ENCODE results near the gene CLIC2.
A peak's percentile ranks its signal among the peaks of the same experiment; 100 is the strongest.
"Not testable (repeated sequence)": the region's sequence is repeated elsewhere in the genome, so short reads cannot be mapped to it uniquely, and the experiment has no call there.

The CLIC2 gene

GRCh38 chrX:155334486-155335336 lies at the start of gene CLIC2:
TSS of gene CLIC2 (minus strand) at chrX:155334614. CDS start at chrX:155334427, 187 bp downstream.
- no peak for DNase-seq (ENCODE audit: low read depth in 1 of 2, low spot score in 1 of 2)

DNA sequence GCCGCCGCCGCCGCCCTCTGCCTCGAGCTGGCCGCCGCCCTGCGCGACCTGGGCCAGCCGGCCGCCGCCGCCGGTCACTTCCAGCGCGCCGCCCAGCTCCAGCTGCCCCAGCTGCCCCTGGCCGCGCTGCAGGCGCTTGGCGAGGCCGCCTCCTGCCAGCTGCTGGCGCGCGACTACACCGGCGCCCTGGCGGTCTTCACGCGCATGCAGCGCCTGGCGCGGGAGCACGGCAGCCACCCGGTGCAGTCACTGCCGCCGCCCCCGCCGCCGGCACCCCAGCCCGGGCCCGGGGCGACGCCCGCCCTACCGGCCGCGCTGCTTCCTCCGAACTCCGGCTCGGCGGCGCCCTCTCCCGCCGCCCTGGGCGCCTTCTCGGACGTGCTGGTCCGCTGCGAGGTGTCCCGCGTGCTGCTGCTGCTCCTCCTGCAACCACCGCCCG lies 48.1 kb upstream of the CLIC2 start:
- DNase-seq (ENCODE audit: low read depth in 1 of 2, low spot score in 1 of 2), result not testable (repeated sequence)

- not testable (repeated sequence) for DNase-seq (ENCODE audit: low read depth in 1 of 2, low spot score in 1 of 2)
Measured at GRCh38 chrX:155381843-155382528, 47.6 kb upstream of the CLIC2 start, which contains the start of gene F8A2. TSS of gene F8A2 (plus strand) at chrX:155382095. CDS start at chrX:155382115, 20 bp downstream.

- not testable (repeated sequence) for DNase-seq (ENCODE audit: low read depth in 1 of 2, low spot score in 1 of 2)
Measured at GRCh38 chrX:155379802-155380201, 45.4 kb upstream of the CLIC2 start.

DNA sequence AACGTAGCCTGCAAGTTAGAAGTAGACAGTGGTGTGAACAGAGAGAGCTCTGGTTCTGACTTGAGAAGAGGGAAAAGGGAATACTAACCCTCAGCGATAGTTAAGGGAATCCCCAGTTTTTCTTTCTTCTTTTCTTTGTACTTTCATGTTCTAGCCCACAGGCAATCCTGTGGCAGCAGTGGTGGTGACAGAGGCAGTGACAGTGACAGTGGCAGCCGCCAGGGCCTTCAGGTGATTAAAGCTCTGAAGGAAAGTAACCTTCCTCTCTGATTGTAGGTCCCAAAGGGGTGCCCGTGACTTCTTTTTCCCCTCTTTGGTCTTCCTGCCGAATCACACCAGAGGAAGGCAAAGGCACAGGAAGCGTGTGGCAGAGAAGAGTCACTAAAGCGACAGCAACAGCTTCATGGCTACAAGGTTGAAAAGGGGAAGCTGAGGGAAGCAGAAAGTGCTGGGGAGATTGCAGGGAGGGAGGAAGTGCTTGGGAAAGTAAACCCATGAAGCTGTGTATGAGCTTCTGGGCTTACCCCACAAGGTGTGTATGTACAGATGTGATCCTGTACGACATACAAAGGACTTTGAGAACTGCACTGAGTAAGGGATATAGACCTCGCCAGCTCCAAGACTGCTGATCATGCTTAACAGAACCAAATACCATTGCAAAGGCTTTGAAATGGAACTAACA lies 39.5 kb upstream of the CLIC2 start:
- not testable (repeated sequence) for DNase-seq (ENCODE audit: low read depth in 1 of 2, low spot score in 1 of 2)

DNA sequence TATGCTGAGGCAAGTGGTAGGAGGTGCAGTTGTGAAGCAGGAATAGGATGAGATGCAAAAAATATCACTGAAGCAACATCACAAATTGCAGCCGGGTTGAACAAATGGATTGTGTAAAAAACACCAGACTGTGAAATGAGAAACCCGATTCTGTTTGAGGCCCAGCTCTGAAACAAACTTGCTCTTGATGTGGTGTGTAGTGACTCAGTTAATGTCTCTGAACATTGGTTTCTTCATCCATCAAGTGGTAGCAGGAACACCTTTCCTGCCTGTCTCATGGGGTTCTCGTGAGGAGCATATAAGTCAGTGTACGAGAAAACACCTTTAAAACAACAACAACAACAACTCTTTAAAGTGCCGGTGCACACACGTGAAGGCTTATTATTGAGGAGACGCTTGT lies 29.3 kb upstream of the CLIC2 start:
- DNase-seq (ENCODE audit: low read depth in 1 of 2, low spot score in 1 of 2), result not testable (repeated sequence)

- not testable (repeated sequence) for DNase-seq (ENCODE audit: low read depth in 1 of 2, low spot score in 1 of 2)
Measured at GRCh38 chrX:155349448-155349847, 15.0 kb upstream of the CLIC2 start.

GRCh38 chrX:155345689-155346088 lies 11.3 kb upstream of the CLIC2 start:
- DNase-seq (ENCODE audit: low read depth in 1 of 2, low spot score in 1 of 2), result not testable (repeated sequence)

- DNase-seq (ENCODE audit: low read depth in 1 of 2, low spot score in 1 of 2), result not testable (repeated sequence)
Measured at GRCh38 chrX:155335337-155335712, 911 bp upstream of the CLIC2 start.

DNA sequence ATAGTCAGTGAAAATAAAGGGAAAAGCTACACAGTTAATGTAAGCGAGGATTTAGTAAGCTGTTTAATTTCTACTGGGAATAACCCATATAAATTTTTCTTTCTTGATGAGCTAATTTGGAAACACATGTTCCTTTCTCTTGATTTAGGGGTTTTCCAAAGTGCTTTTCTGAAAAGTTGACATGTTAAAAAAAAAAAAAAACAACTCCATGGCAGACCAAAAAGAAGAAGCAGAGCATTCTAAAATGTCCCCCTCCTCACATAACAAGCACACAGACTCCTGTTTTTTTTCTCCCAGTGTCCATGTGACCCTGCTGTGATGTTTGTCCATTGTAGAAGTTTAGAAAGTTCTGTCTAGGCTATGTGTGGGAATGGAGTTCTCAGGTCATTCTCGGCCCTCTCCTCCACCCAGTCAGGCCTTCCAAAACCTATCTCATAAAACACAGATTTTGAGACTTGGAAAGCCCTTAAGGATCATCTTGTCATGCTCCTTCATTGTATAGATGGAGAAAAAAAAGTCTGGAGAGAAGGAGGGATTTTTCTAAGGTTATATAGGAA lies 792 bp downstream of the CLIC2 start:
- DNase-seq (ENCODE audit: low read depth in 1 of 2, low spot score in 1 of 2), result no peak

DNA sequence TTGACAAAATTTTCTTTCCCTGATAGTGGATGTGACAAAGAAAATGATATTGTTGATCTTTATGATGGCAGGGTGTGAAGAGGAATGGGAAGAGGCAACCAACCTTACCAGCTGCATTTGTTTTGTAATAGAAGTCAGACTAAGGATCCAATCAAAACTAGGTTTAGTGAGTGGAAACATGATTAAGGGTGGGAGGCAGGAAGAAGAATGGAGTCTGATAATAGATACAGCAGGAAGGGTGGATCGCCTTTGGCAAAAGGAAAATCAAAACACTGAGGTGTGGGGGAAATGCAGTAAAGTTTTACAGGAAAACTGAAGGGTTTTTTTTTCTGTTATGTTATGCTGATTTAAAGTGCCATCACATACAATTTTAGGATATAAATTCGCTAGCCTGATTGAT lies 3.4 kb downstream of the CLIC2 start:
- DNase-seq (ENCODE audit: low read depth in 1 of 2, low spot score in 1 of 2), result no peak

DNA sequence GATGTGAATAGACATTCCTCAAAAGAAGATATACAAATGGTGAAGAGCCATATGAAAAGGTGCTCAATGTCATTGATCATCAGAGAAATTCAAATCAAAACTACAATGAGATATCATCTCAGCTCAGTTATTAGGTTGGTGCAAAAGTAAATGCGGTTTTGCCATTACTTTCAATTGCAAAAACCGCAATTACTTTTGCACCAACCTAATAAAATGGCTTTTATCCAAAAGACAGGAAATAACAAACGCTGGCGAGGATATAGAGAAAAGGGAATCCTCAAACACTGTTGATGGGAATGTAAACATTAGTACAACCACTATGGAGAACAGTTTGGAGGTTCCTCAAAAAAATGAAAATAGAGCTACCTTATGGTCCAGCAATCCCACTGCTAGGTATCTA lies 5.1 kb downstream of the CLIC2 start:
- DNase-seq (ENCODE audit: low read depth in 1 of 2, low spot score in 1 of 2), result no peak

DNA sequence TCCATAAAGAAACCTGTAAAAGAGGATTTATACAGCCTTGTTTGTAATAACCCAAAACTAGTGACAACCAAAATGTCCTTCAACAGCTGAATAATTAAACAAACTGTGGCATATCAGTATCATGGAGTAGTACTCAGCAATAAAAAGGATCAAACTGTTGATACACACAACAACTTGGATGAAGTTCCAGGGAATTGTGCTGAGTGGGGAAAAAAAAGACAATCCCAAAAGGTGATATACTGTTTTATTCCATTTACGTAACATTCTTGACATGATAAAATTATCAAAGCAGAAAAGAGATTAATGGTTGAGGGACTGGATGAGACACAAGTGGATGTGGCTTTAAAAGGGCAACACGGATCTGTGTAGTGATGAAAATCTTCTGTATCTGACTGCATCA lies 7.8 kb downstream of the CLIC2 start:
- DNase-seq (ENCODE audit: low read depth in 1 of 2, low spot score in 1 of 2), result no peak

DNA sequence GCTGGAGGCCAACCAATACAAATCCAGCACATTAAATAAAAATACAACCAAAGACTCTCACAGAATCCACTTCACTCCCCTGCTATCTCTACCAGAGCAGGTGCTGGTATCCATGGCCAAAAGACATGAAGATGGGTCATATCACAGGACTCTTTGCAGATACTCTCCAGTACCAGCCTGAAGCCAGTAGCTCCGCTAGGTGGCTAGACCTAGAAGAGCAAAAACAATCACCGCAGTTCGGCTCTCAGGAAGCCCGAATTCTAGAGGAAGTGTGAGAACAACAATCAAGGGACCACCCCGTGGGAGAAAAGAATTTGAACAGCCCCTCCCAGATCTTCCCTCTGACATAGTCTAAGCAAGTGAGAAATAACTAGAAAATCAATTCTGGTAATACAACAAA lies 20.2 kb downstream of the CLIC2 start:
- no peak for DNase-seq (ENCODE audit: low read depth in 1 of 2, low spot score in 1 of 2)

DNA sequence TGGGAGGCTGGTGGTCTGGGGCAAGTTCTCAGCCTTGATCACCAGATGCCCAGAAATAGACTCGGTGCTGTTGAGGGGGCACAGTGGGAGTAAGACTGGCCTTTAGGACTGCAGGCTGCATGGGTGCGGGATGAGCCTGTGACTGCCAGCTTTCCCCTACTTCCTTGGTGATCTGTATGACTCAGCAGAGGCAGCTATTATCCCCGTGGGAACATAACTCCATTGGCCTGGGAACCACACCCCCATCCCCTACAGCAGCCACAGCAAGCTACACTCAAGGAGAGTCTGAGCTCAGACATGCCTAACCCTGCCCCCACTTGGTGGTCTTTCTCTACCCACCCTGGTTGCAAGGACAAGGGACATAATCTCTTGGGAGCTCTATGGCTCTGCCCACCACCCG lies 20.6 kb downstream of the CLIC2 start:
- DNase-seq (ENCODE audit: low read depth in 1 of 2, low spot score in 1 of 2), result no peak

DNA sequence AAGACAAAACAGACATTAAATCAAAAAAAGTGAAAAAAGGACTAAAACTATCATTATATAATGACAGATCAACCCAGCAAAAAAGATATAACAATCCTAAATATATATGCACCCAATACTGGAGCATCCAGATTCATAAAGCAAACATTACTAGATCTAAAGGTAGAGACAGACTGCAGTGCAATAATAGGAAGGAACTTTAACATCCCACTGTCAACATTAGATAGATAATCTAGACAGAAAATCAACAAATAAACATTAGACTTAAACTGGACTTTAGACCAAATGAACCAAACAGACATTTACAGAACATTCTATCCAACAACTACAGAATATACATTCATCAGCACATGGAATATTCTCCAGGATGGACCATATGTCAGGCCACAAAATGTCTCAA lies 40.6 kb downstream of the CLIC2 start:
- DNase-seq (ENCODE audit: low read depth in 1 of 2, low spot score in 1 of 2), result no peak

GRCh38 chrX:155279873-155280272 lies 54.5 kb downstream of the CLIC2 start:
- no peak for DNase-seq (ENCODE audit: low read depth in 1 of 2, low spot score in 1 of 2)

- no peak for DNase-seq (ENCODE audit: low read depth in 1 of 2, low spot score in 1 of 2)
Measured at GRCh38 chrX:155270969-155271368, 63.4 kb downstream of the CLIC2 start.

GRCh38 chrX:155267995-155268394 lies 66.4 kb downstream of the CLIC2 start:
- not testable (repeated sequence) for DNase-seq (ENCODE audit: low read depth in 1 of 2, low spot score in 1 of 2)

DNA sequence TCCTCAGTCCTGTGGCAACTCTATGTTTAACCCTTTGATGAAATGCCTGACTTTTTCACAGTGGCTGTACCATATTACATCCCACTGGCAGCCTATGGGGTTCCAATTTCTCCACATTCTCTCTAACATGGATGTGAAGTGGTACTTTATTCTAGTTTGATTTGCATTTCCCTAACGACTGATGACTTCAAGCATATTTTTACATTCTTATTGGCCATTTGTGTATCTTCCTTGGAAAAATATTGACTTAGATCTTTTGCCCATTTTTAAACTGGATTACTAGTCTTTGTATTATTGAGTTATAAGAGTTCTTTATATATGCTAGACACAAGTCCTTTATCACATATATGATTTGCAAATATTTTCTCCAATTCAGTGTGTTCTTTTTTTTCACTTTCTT lies 68.0 kb downstream of the CLIC2 start:
- no peak for DNase-seq (ENCODE audit: low read depth in 1 of 2, low spot score in 1 of 2)

DNA sequence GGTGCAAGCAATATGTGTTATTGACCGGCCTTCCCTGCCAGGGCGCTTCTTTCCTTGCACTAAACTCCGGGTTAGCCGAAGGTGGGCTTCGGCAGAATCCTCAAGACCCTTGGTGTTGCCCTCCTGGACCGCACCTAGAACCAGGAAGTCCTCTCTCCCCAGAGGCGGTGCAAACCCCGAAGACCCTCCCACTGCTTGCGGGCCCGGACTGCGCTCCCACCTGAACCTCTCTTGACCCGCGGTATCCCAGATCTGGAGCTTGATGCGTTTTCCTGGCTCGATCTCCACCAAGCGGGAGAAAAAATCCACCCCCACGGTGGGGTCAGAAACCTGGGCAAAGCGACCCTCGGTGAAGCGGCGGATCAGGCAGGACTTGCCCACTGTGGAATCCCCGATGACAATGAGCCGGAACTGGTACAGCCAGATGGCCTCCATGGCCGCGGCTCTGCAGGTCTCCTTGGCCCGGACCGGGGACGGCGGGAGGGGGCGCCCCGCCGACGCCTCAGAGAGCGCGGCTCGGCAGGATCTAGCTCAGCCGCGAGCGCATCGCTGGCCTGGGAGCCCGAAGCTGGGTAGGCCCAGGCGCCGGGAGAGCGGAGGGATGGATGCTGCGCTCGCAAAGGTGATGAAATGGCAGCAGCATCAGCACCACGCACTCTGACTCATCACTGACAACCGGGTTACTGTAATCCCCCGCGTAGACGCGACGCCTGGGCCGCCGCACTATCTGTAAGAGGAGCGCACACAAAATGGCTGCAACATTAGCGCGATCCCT lies 70.4 kb downstream of the CLIC2 start, which contains the start of gene RAB39B:
TSS of gene RAB39B (minus strand) at position 638 of the 775 bp plus-strand sequence. CDS start at position 435, 203 bp downstream.
- peak; percentile 23 to 41 for DNase-seq (ENCODE audit: low read depth in 1 of 2, low spot score in 1 of 2)
